Activated T-cell treated with anti-CD3 and anti-CD28 coated beads, Interleukin-2, amount 50 U/mL, for 1 hour (primary cell): ENCODE measurements around the gene NGEF.
A peak's percentile ranks its signal among the peaks of the same experiment; 100 is the strongest.
"Not testable (repeated sequence)": the region's sequence is repeated elsewhere in the genome, so short reads cannot be mapped to it uniquely, and the experiment has no call there.

Experiments used
- DNase-seq: peaks from one replicate; pipeline ENCODE4 v3.0.0-alpha.2; 2020

Gene NGEF

DNA sequence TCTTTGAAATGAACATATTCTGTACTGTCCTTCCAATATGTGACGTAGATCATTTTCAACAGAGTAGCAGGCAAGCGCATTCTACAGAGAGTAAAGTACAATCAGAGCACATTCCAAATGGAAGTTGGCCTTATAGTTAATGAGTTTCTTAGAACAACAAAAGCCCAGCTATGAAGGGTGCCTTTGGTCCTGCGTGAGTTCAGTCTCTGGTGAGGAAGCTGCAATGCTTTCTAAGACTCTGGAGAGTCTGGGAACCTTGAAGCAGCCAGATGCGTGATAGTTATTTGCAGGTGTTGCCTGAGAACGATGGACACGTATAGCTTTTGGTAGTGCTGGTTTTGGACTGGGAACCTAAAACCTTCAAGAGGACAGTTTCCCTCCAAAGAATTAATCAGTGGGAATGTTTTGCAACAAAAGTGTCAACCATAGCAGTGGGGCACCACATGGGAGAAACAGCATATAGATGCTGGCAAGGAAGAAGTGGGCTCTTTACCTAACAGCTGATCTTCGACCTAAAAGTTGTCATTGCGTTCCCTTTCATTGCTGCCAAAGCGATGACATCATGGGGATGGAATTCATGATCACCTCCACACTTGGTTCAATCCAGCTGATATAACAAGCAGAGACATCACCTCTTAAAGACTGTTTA lies 152.3 kb downstream of the NGEF start:
- no peak for DNase-seq

DNA sequence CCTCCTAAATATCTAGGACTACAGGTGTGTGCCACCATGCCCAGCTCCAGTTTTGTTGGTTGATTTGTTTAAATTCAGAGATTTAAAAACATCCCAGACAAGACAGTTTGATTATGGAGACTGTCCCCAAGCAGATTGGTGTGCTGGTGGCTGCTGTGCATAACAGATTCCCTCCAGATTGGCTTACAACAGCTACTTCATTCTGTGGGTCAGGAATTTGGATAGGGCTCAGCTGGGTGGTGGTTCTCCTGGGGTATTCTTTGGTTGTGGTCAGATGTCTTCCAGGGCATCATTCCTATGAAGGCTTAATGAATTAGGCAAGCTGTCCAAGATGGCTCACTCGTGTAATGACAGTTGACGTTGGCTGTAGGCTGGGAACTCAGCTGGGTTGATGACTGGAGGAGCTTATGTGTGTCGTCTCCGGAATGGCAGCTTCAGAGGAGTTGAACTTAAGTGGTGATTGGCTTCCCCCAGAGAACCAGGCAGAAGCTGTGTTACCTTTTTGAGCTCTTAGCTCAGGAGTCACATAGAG lies 153.6 kb downstream of the NGEF start:
- no peak for DNase-seq

DNA sequence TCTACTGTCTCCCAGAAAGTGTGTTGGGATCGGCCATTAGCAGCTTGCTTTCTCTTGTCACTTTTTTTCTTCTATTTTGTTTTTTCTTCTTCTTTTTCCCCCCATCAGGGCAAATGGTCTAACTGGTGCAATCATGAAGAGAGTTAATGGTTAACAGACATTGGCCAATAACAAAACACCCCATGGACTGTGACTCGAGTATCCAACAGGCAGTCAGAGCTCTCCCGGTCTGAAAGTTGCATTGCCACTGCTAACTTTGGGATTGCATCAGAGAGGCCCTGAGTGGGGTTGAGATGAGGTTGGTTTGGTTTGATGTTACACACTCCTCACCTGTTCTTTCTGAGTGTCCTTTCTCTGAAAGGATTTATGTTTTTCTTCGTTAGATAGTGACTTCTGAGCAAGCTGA lies 155.9 kb downstream of the NGEF start:
- DNase-seq = no peak

DNA sequence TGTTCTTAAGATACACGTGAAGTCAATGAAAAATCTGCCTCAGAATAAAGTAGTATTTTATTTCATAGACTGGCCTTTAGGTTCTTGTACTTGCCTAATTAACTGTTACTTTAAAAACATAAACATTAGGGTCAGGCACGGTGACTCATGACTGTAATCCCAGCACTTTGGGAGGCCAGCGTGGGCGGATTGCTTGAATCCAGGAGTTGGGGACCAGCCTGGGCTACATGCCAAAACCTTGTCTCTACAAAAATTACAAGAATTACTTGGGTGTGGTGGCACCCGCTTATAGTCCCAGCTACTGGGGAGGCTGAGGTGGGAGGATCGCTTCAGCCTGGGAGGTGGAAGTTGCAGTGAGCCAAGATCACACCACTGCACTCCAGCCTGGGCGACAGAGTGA lies 159.0 kb downstream of the NGEF start:
- no peak for DNase-seq

DNA sequence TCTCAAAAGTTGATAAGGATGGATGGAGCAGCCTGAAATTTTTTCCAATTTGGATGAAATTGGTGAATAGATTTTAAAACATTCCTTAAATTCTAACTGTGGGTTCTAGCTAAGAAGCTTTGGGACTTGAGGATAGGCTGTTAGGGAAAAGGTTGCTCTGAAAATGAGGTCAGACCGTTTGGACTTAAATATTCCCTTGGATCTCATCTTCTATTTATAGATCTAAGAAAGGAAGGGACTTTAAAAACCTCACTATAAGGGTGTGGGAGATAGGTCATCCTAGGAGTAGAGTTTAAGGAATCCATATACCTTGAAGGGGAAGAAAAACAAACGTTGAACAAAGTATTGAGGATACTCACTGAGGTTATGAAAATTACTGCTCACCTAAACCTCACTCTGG lies 160.4 kb downstream of the NGEF start:
- no peak for DNase-seq

DNA sequence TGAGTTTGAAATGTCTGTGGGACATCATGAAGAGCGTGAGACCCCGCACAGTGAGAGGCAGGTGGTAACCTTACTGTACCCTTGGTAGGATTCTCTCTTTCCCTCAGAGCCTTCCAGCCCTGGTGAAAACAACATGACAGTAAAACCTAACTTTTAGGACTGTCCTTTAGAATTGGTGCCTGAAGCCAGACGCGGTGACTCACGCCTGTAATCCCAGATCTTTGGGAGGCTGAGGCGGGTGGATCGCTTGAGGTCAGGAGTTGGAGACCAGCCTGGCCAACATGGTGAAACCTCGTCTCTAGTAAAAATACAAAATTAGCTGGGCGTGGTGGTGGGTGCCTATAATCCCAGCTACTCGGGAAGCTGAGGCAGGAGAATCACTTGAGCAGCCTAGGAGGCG lies 161.0 kb downstream of the NGEF start:
- DNase-seq = not testable (repeated sequence)

DNA sequence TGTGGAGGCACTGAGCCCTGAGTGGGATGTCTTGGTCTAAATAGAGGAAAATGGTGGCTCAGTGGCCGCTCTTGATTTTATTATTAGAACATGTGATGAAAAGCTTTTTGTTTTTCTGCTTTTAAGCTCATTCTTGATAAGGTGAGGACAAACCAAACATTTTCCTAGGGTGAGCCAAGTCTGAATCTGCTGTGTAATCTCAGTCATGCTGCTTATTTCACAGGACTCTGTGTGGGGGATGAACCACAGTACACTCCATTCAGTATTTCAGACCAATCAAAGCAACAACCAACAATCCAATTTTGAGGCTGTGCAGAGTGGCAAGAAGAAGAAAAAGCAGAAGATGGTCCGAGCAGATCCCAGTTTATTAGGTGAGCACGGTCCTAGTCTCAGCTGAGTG lies 163.0 kb downstream of the NGEF start:
- no peak for DNase-seq

DNA sequence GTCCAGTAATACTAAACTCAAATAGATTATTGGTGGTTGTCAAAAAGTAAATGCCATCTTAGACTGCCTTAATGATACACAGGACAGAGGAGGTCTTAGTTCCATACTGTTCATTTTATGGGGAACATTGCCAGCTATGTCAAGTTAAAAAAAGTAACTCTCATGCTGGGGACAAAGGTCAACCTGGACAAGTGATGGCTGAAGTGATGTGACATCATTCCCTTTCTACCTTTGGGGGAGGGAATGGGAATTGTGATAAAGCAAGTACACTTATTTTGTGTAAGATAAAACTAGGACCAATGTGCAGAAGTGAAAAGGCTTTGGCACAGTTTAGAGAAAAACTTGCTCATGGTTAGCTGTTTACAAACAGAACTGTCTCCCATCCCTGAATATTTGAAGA lies 167.0 kb downstream of the NGEF start:
- DNase-seq = no peak

DNA sequence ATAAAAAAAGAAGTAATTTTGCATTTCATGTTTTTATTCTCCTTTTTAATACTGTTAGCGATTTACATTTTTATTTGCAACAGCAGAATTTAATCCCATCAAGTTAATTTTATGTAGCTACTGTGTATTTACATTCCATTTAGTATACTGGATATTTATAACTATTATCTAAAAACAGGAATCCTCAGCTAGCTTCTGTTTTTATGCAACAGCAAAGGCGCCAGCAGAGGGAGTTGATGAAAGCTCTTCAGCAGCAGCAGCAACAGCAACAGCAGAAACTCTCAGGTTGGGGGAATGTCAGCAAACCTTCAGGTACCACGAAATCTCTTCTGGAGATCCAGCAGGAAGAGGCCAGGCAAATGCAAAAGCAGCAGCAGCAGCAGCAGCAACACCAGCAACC lies 169.2 kb downstream of the NGEF start:
- no peak for DNase-seq

DNA sequence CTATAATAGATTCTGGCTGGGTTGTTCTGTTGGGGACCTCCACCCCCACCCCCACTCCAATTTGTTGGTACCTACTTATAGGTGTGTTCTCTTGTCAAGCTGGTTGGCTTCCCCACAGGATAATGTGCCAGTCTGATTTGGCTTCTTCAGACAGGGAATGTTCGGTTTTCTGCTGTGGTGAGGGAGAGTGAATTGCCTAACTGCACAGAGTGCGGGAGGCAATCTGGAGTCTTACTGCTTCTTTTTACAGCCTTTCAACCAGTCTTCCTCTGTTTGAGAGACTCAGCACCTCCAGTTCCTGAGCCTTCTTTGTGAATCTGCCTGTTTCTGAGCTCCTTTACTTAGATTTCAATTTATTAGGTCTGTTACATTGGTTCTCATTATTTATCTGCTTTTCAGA lies 170.4 kb downstream of the NGEF start:
- no peak for DNase-seq

DNA sequence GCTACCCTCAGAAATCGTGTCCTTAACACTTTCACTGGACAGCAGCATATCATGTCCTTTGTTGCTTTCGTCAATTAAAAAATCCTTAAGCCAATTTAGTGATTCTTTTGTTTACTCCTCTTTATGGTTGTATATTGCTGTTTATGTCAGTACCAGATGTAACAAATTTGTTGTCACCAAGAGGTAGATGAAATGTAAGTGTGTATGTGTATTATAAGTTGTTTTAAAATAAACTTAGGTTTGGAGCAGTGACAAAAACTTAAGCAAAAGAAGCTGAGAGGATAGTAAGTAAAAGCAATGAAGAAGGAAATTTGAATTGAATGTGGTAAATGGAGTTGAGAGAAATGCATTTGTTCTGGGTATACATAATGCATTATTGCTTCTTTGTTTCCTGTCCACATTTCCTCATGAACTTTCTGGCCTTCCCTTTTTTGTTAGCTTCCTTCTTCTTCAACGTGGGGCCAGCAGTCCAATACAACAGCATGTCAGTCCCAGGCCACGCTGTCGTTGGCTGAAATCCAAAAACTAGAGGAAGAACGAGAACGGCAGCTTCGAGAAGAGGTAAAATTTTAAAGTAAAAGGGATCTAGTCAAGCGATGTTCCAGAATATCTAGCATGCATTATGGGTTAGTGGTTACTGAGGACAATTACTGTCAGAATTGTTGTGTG lies 173.5 kb downstream of the NGEF start:
- no peak for DNase-seq

DNA sequence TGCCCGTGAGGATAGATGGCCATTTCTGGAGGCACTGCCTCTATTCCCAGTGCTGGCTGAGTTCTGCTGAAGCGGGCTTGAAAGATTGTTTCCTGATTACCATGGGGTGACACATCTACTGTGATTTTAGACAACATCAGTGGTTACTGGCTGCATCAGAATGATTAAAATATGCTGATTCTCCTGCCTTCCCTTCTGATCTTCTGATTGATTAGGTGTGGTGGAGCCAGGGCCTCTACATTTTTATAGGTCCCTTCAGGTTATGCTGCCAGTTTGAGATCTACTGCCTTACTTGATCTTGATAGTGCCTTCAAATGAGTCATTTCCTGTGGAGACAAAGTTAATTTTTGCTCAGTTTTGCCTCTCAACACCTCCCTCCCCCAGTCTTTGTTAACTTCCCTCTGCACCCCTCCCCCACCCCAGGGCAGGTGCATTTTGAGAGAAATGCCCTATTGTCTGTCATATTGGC lies 174.6 kb downstream of the NGEF start:
- DNase-seq = peak; percentile 55

DNA sequence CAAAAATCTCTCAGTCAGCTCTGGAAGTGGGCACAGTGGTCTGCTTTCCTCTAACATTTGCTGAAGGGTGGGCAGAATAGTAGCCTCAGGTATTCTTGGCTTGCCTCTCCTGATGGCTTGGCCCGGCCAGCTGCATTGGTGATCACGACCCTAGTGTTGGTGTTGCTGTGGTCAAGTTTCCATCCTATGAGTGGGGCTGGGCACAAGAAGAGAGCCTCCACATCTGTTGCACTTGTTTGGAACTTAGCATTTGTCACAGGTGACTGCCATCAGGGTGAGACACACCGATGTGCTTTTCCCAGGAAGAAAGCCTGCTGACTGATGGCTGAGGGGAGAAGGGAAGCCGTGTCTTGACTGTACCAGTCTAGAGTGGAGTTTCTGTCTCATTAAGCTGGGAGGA lies 176.1 kb downstream of the NGEF start:
- no peak for DNase-seq

DNA sequence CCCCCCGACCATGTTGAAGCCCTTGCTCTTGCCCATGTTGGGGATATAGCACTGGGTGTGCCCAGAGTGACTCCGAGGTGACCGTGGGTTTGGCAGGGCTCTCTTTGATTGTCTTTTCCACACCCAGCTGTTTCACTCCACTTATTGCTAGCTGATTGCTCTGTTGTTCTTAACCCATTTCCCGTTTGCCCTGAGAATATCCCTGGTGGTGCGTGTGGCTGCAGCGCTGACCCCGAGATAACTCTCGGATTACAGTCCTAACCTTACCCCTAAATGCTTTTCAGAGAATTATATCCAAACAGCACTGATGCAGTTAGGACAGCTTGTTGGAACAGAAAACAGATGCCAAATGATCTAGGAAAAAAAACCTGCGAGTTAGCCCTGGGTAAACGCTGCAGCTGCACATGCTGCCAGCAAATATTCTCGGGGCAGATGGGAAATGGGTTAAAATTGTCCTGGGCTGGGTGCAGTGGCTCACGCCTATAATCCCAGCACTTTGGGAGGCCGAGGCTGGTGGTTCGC lies 177.3 kb downstream of the NGEF start:
- no peak for DNase-seq

DNA sequence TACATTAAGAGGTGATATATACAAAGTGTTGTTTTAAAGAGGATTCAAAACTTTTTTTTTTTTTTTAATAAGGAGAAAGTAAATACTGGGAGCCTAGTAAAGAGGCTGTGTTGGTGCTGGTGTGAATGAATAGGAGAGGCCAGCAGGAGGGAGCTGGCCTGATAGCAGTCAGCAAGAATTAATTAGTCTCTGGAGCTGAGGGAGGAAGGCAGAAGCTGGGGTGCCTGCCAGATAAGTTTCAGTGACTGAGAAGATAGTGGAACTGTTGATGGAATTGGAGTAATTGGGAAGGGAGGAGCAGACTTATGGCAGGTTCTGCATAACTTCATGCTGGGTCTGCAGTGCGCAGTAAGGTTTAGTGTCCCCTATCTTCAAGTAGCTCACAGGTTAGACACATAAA lies 179.2 kb downstream of the NGEF start:
- DNase-seq = no peak

DNA sequence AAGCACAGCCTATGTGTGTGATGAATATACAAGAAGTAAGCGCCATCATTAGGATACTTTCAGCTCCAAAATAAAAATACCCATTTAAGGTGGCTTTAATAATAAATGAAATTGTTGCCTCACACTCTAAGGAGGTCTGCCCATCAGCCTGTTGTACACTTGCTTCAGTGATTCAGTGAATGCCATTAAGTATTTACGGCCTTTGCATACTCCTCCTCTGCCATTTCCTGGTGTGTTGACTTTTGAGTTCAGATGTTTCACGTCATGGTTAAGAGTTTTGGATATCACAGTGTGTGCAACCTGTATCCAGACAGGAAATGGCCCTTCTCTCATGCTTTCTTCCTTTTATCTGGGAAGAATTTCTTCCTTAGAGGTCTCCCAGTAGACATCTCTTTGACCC lies 181.6 kb downstream of the NGEF start:
- no peak for DNase-seq

DNA sequence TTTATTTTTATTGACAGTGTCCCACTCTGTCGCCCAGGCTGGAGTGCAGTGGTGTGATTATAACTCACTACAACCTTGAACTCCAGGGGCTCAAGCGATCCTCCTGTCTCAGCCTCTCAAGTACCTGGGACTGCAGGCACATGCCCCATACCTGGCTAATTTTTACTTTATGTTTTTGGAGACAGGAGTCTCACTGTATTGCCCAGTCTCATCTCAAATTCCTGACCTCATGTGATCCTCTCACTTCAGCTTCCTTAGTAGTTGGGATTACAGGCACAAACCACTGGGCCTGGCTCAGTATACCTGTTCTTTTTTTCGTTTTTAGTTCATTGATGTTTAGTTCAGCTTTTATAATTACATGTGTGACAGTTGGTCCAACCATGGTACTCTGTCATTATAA lies 183.1 kb downstream of the NGEF start:
- no peak for DNase-seq
